ENCODE measurements around the gene KAT6B. TPM values are rescaled to one million over a fixed set of nuclear protein-coding genes. Genes with fewer than 3 reads are reported as not detected.

The KAT6B gene
- total and polyA plus RNA-seq, 2 donors (not counting 1 experiment from before 2014, with no cell fraction given), result 3.9 to 37.8 TPM

DNA sequence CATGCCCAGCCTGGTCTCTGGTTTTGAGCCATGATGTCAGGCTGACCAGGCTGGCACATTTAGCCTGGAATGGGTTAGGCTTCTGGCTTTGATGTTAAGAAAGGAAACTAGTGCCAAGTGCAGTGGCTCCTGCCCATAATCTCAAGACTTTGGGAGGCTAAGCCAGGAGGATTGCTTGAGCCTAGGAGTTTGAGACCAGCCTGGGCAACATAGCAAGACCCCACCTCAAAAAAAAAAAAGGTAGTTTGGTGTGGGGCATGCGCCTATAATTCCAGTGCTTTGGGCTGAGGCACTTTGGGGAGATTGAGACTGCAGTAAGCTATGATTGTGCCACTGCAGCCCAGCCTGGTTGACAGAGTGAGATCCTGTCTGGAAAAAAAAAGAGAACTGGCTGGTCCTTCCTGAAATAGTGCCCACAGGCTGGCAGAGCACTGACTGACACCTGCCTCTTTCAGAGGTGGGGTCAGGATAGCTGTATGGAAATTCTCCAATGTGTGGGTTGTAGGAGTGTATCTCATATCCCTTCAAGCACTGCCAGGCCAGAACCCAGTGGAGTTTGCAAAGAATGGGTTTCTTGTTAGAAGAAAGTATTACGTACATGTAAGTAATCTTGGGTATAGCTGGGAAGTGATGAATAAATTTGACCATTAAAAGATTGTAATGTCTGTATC, 61.3 kb downstream of the KAT6B start:
- no peak for TF ChIP-seq EZH2 (IDR thresholded peaks at IDR 0.05; ENCODE audit: low read length, missing control alignments)
- TF ChIP-seq, protein P1, sequence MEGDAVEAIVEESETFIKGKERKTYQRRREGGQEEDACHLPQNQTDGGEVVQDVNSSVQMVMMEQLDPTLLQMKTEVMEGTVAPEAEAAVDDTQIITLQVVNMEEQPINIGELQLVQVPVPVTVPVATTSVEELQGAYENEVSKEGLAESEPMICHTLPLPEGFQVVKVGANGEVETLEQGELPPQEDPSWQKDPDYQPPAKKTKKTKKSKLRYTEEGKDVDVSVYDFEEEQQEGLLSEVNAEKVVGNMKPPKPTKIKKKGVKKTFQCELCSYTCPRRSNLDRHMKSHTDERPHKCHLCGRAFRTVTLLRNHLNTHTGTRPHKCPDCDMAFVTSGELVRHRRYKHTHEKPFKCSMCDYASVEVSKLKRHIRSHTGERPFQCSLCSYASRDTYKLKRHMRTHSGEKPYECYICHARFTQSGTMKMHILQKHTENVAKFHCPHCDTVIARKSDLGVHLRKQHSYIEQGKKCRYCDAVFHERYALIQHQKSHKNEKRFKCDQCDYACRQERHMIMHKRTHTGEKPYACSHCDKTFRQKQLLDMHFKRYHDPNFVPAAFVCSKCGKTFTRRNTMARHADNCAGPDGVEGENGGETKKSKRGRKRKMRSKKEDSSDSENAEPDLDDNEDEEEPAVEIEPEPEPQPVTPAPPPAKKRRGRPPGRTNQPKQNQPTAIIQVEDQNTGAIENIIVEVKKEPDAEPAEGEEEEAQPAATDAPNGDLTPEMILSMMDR (conservative IDR thresholded peaks at IDR 0.05 in 1 of 2, IDR thresholded peaks at IDR 0.05 in 1 of 2; ENCODE audit: low read depth in 1 of 2, low read length in 2 of 2), result no peak
- Histone ChIP-seq H3K9me3 (ENCODE audit: control insufficient read depth, insufficient read depth, low read depth, low read length) (no peaks in the 10 kb centered on the region), H3K4me2 (ENCODE audit: extremely low read depth, insufficient read depth, low read length) (no peak overlapping the region), H3K36me3 (ENCODE audit: control insufficient read depth, insufficient read depth, low read length) (no peaks in the 10 kb centered on the region), H3K9ac (ENCODE audit: insufficient read depth, low read length) (no peak overlapping the region), H3K27me3 (ENCODE audit: control insufficient read depth, insufficient read depth, low read length) (no peaks in the 10 kb centered on the region), H4K20me1 (ENCODE audit: control insufficient read depth, extremely low read depth, insufficient read depth, low read length) (no peaks in the 10 kb centered on the region), H2AFZ (ENCODE audit: low read length) (no peak overlapping the region), H3K4me3 (replicated peaks in 1 of 4; ENCODE audit: control extremely low read depth in 1 of 4, insufficient read depth in 1 of 4, low read depth in 3 of 4, low read length in 4 of 4) (no peak overlapping the region), H3K4me1 (ENCODE audit: control insufficient read depth, extremely low read depth, insufficient read depth, low read length) (peaks cover 7% of the 10 kb centered on the region), H3K27ac (ENCODE audit: insufficient read depth, low read length) (no peak overlapping the region), H3K79me2 (ENCODE audit: control insufficient read depth, insufficient read depth, low read length) (peaks cover 7% of the 10 kb centered on the region)
- DNase-seq (ENCODE audit: low read depth in 2 of 2), result no peak

DNA sequence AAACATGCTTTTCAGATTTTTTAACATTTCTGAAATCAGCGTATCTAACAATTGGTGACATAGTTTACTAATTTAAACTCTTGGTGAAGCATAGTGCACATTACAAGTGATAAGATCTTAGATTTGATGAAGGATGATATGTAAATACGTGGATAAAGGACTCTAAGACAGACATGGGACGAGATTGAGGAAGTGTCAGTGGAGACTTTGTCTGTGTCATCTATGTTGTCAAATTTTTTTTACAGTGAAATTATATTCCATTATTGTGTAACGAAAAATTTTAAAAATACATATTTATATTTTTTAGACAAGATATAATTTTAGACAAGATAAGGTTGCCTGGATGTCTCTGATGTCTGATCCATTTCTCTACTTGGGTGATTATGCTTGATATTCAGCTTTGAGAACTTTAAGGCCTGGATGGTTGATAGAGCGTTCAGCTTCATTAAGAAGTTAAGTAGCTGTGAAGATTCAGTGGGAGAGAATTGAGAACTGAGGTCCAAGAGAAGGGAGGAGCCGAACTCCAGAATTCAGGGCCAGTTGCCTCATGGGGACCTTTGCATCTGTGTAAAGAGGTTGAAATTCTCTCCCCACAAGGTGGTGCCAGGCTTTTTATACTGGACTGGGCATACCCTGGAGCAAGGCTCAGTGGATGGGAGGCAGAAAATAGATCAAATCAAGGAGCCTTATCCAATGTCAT, 62.7 kb downstream of the KAT6B start:
- Histone ChIP-seq H3K27ac (ENCODE audit: insufficient read depth, low read length) (no peak overlapping the region), H3K4me1 (ENCODE audit: control insufficient read depth, extremely low read depth, insufficient read depth, low read length) (peaks cover 3% of the 10 kb centered on the region), H3K27me3 (ENCODE audit: control insufficient read depth, insufficient read depth, low read length) (no peaks in the 10 kb centered on the region), H2AFZ (ENCODE audit: low read length) (no peak overlapping the region), H3K79me2 (ENCODE audit: control insufficient read depth, insufficient read depth, low read length) (peaks cover 5% of the 10 kb centered on the region), H3K9me3 (ENCODE audit: control insufficient read depth, insufficient read depth, low read depth, low read length) (no peaks in the 10 kb centered on the region), H3K9ac (ENCODE audit: insufficient read depth, low read length) (no peak overlapping the region), H3K4me2 (ENCODE audit: extremely low read depth, insufficient read depth, low read length) (no peak overlapping the region), H3K4me3 (replicated peaks in 1 of 4; ENCODE audit: control extremely low read depth in 1 of 4, insufficient read depth in 1 of 4, low read depth in 3 of 4, low read length in 4 of 4) (no peak overlapping the region), H3K36me3 (ENCODE audit: control insufficient read depth, insufficient read depth, low read length) (no peaks in the 10 kb centered on the region), H4K20me1 (ENCODE audit: control insufficient read depth, extremely low read depth, insufficient read depth, low read length) (no peaks in the 10 kb centered on the region)
- DNase-seq (ENCODE audit: low read depth in 2 of 2), result no peak
- TF ChIP-seq, protein P1 (conservative IDR thresholded peaks at IDR 0.05 in 1 of 2, IDR thresholded peaks at IDR 0.05 in 1 of 2; ENCODE audit: low read depth in 1 of 2, low read length in 2 of 2), result no peak
- no peak for TF ChIP-seq EZH2 (IDR thresholded peaks at IDR 0.05; ENCODE audit: low read length, missing control alignments)

DNA sequence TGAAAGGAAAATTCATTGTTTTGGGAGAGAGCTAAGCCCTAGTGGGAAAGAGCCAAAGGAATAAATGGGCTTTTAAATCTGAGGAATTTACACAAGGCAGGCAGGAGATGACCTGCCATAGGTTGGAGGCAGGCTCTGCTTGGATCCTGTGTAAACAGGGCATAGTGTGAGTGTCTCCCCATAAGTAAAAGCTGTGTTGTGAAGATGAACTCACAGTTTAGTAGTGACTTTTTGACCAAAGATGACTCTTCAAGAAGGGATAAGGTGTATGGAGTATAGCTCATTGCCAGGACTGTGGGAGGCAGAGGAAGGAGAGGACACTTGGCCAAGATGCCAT, 63.2 kb downstream of the KAT6B start:
- Histone ChIP-seq H3K4me1 (ENCODE audit: control insufficient read depth, extremely low read depth, insufficient read depth, low read length) (peaks cover 3% of the 10 kb centered on the region), H3K4me2 (ENCODE audit: extremely low read depth, insufficient read depth, low read length) (no peak overlapping the region), H4K20me1 (ENCODE audit: control insufficient read depth, extremely low read depth, insufficient read depth, low read length) (no peaks in the 10 kb centered on the region), H3K36me3 (ENCODE audit: control insufficient read depth, insufficient read depth, low read length) (no peaks in the 10 kb centered on the region), H3K27me3 (ENCODE audit: control insufficient read depth, insufficient read depth, low read length) (no peaks in the 10 kb centered on the region), H3K9me3 (ENCODE audit: control insufficient read depth, insufficient read depth, low read depth, low read length) (no peaks in the 10 kb centered on the region), H2AFZ (ENCODE audit: low read length) (no peak overlapping the region), H3K27ac (ENCODE audit: insufficient read depth, low read length) (no peak overlapping the region), H3K9ac (ENCODE audit: insufficient read depth, low read length) (no peak overlapping the region), H3K4me3 (replicated peaks in 1 of 4; ENCODE audit: control extremely low read depth in 1 of 4, insufficient read depth in 1 of 4, low read depth in 3 of 4, low read length in 4 of 4) (no peak overlapping the region), H3K79me2 (ENCODE audit: control insufficient read depth, insufficient read depth, low read length) (peaks cover 5% of the 10 kb centered on the region)
- DNase-seq (ENCODE audit: low read depth in 2 of 2), result no peak
- TF ChIP-seq, protein P1 (conservative IDR thresholded peaks at IDR 0.05 in 1 of 2, IDR thresholded peaks at IDR 0.05 in 1 of 2; ENCODE audit: low read depth in 1 of 2, low read length in 2 of 2), result no peak
- no peak for TF ChIP-seq EZH2 (IDR thresholded peaks at IDR 0.05; ENCODE audit: low read length, missing control alignments)

Measured in fibroblast of lung (primary cell).